NCI-H524 (cell line): ENCODE measurements around the gene PROZ.

ENCODE experiments used
- DNase-seq, 2 experiments: peaks; one replicate each; lab custom pipeline; 2025; lab: John Stamatoyannopoulos, UW

Gene PROZ

GRCh38 chr13:113205428-113205931, 47.0 kb downstream of the PROZ start:
- no peak for DNase-seq

GRCh38 chr13:113207460-113207859, 49.0 kb downstream of the PROZ start:
- DNase-seq, result no peak

DNA sequence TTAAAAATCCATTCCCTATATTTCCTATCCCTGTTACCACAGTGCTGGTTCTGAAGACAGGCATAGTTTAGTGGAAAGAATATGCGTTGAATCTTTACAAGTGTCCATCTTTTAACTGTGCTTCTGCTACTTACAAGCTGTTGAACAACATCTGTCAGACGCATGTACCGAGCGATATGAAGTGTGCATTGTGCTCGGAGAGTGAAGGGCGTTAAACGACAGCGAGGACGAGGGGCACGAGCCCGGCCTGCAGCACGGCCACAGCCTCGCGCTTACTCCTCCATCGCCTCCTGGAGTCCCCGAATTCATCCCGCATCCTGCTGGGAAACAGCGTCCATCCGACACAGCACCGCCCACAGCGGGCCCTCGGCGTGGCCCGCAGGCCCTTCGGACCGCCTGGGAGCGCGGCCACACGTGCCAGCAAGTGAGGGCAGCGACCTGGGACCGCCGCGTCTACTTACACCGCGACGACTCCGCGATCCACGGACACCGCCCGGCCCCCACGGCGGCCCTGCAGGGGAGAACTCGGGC, 49.5 kb downstream of the PROZ start:
- peak; percentile 10 to 22 for DNase-seq

DNA sequence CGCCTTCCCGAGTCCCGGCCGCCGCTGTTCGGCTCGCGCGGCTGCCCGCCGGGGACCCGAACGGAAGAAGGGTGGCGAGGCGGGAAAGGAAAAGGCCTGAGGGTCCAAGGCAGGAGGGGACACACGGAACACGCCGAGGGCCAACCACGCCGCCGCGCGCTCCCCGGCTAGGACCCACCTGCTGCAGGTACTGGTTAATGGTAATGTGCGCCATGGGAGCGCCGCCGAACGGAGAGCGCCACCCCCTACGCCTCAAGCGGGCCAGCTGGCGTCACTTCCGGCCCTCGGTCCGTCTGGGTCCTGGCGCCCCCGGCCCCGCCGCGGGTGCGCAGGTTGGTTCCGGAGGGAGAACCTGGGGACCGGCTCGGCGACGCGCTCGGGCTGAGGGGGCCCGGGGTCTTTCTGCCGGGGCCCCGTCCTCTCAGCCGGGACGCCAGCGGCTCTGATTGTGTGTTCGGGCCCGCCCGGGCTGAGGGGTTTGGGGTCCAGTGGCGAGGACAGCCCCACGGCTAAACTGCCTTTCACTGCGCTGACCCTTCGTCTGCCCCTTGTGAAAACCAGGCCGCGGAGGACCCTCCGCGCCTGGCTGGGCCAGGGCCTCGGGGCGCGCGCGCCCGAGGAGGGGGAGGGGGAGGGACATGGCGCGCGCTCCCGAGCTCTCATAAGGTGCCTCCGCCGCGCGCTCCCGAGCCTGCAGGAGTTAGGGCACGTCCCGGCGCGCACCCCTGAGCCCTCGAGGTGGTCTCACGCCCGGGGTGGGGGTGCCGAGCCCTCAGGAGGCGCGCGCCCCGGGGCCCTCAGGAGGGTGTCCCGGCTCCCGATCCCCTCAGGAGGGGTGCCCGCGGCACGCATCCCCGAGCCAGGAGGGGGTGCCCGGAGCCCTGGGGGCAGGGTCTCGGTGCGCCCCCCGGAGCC, 50.2 kb downstream of the PROZ start, which contains the start of gene PCID2:
PCID2 (minus strand) TSS at position 249 of the 915 bp plus-strand sequence; CDS start at position 214, 35 bp downstream.
- peak; percentile 84 to 94 for DNase-seq

DNA sequence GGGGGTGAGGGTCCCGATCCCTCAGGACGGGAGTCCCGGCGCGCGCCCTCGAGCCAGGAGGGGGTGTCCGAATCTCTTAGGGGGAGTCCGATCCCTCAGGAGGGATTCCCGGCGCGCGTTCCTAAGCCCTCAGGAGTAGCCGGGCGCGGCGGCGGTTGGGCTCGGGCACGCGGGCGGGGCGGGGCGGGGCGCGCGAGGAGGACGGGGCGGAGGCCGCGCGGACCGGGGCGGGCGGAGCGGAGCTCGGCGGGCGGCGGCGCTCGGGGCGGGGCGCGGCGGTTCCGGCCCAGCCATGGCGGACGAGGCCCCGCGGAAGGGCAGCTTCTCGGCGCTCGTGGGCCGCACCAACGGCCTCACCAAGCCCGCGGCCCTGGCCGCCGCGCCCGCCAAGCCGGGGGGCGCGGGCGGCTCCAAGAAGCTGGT, 50.9 kb downstream of the PROZ start, which contains the start of gene CUL4A:
CUL4A (plus strand) TSS at position 278 of the 423 bp plus-strand sequence; CDS start at position 293, 15 bp downstream.
- DNase-seq, result peak; percentile 42 to 71

DNA sequence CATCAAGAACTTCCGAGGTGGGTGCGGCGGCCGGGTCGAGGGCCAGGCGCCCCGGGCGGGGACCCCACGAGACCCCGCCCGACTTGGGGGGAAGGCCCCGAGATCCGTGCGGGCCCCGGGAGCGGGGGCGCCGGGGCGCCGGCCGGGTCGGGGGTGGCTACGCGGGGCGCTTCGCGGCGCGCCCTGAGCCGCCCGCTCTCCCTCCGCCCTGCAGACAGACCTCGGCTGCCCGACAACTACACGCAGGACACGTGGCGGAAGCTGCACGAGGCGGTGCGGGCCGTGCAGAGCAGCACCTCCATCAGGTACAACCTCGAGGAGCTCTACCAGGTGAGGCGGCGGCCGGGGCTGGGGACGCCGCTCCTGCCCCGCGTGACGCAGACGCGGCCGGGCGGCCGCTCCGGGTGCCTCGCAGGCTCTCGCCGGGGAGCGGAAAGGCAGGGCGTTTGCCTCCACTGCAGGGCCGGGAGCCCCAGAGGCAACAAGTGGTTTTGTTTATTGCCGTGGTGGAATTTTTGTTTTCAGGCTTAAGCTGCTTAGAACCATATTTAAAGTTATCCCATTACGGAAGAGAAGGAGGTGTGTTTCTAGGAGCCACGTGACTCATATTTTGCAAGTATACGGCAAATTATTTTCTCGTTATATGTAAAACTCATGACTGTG, 51.4 kb downstream of the PROZ start:
- DNase-seq, result peak in 1 of 2 experiments; percentile 34

GRCh38 chr13:113210833-113211232, 52.4 kb downstream of the PROZ start:
- no peak for DNase-seq

- no peak for DNase-seq
Measured at GRCh38 chr13:113211774-113212173, 53.3 kb downstream of the PROZ start.

DNA sequence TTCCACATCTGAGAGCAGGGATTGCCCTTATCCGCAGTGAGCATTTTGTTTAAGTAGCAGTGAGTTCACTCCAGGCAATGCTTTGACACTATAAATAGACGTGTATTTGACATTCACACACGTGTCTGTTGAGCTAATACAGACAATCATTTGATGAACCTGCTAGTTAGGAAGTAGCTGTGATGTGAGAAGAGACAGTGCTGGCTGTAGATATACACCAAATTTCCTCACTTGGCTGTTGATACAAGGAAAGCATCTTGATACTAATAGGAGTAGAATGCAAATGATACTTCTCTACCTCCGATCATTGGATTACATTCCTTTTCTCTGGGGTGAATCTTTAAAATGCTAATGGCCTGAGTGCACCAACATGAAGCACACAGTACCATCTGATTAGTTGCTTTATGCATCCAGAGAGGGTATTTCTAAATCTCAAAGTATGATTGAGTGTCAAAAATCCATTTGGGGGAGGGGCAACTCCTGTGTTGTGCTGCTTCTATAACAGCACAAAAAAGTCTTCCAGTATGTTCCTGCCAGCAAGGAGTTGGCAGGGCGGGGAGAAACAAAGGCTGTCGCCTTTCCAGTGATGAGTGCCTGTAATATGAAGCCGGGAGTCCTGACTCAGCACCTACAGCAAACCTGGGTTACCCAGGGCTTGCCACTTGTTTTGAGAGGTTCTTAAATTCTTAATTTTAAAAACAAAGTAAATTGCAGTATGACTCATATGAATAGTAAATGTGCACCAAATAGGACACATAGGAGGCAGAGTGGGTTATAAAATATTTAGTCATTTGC, 58.0 kb downstream of the PROZ start:
- no peak for DNase-seq

DNA sequence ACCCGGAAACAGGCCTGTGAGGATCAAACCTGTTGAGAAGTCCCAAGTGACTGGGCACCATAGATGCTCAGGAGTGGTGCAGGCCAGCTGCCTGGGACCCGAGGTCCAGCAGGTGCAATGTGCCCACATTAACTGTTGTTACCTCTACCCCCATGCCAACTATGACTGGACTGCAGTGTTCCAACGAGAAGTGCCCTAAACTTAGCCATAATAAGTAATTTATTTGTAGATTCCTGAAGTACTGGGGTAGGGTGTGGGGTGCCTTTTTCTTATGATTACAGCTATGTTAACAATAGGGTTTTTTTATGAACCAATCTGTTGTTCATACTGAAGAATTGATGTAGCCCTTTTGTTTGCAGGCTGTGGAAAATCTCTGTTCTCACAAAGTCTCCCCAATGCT, 60.1 kb downstream of the PROZ start:
- DNase-seq, result no peak

DNA sequence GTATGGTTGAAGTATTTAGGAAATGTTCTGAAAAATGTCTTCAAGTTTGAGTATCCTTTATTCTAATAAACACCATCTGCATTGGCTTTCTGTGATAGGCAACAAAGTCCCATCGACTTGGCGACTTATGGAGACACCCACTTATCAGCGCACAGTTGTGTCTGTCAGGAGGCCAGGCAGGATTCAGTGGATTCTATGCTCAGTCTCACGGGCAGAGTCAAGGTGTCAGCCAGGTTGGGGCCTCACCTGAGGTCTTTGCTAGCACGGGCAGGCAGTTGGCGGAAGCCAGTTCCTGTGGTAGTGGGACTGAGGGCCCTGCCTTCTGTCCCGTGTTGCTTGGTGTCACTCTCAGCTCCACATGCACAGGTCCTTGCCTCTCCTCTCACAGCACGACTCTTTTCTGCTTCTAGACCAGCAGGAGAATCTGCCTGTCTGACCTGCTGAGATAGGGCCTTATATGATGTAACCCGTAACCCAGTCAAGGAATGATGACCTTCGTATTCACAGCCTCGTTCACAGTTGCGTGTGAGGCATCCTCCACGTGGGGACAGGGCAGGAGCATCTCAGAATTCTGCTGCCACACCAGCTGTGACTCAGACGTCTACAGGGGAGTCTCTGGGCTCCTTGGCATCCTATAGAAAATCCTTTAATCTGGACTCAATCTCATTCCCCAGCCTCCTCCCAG, 61.0 kb downstream of the PROZ start:
- no peak for DNase-seq

DNA sequence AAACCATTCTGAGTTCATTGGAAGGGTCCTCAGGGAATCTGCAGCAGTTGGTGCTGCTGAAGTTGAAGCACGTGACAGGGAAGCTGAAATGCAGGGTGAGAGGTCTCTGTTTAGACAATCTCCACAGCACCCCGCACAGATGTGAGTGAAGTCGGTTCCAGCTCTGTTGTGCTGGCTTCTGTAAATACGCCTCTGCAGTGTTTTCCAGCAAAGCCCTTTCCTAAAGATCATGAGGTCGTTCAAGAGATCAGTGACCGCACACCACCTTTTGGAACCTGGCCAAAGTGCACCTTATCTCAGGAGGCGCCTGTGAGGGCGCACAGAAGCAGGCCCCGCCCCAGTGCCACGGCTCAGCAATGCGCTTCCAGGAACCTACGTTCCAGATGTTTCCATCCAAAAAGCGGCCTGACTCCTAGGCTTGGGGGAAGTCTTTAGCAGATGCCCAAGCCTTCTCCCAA, 61.7 kb downstream of the PROZ start:
- DNase-seq, result no peak

DNA sequence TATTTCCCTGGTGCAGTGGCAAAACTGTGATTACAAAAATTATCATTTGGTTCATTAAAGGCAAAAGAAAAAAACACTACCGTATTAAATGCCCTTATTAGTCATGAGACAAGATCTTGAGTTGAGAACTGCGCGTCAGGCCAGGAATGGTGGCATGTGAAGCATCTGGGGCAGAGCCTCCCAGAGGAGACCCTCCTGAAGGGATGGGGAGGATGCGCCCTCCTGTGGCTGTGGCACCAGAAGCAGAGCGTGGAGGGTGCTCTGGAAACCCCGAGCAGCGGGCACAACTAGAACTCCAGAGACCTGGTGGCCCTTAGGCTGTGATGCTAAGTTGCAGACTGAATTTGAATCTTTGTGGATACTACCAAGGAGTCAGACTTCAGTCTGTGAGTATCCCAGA, 62.4 kb downstream of the PROZ start:
- DNase-seq, result no peak
